ENCODE results near the gene KCNK18.

DNA sequence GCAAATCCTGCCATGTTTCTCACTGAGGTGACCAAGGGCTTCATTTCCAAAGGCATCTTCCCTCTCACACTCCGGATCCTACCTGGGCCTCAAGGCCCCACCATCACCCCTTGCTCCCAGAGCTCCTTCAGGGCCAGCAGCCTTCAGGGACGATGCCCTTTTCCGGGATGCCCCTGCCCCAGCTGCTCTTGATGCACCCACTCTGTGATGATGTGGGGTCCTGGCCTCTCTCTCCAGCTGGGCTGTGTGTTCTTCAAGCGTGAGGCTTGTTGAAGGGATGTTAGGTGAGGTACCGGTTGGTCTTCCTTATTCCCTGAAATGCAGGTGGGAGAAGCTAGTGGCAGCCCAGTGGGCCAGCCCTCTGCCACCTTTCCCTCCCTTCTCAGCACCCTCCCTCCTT lies 25.3 kb downstream of the KCNK18 start:
- TF ChIP-seq TAF1 (IDR thresholded peaks at IDR 0.05; ENCODE audit: borderline replicate concordance, insufficient read depth, low read length) = no peak
- no peak for TF ChIP-seq SIN3A (IDR thresholded peaks at IDR 0.05; ENCODE audit: borderline replicate concordance, insufficient read depth, low read length)
- TF ChIP-seq, protein P1, sequence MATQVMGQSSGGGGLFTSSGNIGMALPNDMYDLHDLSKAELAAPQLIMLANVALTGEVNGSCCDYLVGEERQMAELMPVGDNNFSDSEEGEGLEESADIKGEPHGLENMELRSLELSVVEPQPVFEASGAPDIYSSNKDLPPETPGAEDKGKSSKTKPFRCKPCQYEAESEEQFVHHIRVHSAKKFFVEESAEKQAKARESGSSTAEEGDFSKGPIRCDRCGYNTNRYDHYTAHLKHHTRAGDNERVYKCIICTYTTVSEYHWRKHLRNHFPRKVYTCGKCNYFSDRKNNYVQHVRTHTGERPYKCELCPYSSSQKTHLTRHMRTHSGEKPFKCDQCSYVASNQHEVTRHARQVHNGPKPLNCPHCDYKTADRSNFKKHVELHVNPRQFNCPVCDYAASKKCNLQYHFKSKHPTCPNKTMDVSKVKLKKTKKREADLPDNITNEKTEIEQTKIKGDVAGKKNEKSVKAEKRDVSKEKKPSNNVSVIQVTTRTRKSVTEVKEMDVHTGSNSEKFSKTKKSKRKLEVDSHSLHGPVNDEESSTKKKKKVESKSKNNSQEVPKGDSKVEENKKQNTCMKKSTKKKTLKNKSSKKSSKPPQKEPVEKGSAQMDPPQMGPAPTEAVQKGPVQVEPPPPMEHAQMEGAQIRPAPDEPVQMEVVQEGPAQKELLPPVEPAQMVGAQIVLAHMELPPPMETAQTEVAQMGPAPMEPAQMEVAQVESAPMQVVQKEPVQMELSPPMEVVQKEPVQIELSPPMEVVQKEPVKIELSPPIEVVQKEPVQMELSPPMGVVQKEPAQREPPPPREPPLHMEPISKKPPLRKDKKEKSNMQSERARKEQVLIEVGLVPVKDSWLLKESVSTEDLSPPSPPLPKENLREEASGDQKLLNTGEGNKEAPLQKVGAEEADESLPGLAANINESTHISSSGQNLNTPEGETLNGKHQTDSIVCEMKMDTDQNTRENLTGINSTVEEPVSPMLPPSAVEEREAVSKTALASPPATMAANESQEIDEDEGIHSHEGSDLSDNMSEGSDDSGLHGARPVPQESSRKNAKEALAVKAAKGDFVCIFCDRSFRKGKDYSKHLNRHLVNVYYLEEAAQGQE (IDR thresholded peaks at IDR 0.05; ENCODE audit: insufficient read depth in 1 of 2, low read depth in 2 of 2, low read length in 2 of 2) = no peak
- no peak for TF ChIP-seq POLR2AphosphoS5 (IDR thresholded peaks at IDR 0.05; ENCODE audit: low read depth, low read length)
- no peak for TF ChIP-seq FOXP2 (optimal IDR thresholded peaks at IDR 0.05; ENCODE audit: borderline replicate concordance, extremely low read depth, extremely low read length, insufficient read depth)
